Measurements from ENCODE around the gene GLT8D1.

Gene GLT8D1

DNA sequence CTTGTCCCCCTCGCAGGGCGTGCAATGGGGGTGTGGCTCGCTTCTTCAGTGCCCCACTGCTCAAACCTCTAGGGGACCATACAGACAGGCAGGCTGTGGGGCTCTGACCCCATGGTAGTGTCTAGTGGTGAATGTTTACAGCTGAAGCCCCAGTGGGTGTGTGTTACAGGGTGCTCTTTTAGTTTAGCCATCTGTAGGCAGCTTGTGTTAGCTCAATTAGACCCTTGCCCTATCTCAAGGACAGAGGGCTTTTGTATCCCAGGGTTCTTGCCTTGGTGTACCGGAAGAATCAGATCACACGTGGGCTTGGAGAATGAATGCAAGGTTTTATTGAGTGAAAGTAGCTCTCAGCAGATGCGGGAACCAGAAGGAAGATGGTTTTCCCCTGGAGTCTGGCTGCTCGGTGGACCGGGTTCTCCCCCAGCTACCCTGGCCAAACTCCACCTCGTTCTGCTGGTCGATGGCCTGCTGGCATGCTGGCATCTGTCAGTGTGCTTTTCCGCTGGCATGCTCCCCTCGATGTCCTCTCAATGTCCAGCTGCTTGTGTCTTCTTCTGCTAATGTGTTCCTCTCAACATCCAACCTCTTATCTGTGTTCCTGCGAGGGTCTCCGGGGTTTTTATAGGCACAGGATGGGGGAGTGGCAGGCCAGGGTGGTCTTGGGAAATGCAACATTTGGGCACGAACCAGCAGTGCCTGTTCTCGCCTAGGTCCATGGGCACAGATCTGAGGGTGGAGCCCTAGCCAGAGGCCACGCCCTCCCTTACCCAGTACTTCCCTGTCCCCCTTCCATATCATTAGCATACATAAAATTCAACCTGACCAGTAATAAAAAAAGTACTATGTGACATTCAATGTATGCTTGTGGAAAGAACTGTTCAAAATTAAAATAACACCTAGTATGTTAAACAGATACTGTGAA, 7.0 kb upstream of the GLT8D1 start:
- Histone ChIP-seq H3K4me1 (ENCODE audit: control insufficient read depth in 2 of 2, insufficient read depth in 1 of 2, low read depth in 1 of 2, low read length in 2 of 2) (peaks cover 0 to 8% of the 10 kb centered on the region in 2 donors), H2BK12ac (ENCODE audit: low read length) (no peak overlapping the region), H4K91ac (ENCODE audit: low read depth, low read length, poor library complexity) (no peak overlapping the region), H3K18ac (ENCODE audit: low read length) (no peak overlapping the region), H3K23ac (ENCODE audit: low read depth, low read length, poor library complexity) (no peak overlapping the region), H3K9me3 (replicated peaks in 1 of 2; ENCODE audit: control insufficient read depth in 2 of 2, insufficient read depth in 1 of 2, low read depth in 1 of 2, low read length in 2 of 2) (peaks cover 0 to 7% of the 10 kb centered on the region in 2 donors), H2BK15ac (ENCODE audit: low read length) (no peak overlapping the region), H3K79me1 (ENCODE audit: low read depth, low read length) (no peaks in the 10 kb centered on the region), H3K27ac (replicated peaks; ENCODE audit: low read length) (no peak overlapping the region), H2AK5ac (ENCODE audit: low read depth, low read length) (no peak overlapping the region), H3K36me3 (replicated peaks in 1 of 2; ENCODE audit: control insufficient read depth in 2 of 2, insufficient read depth in 2 of 2, low read length in 2 of 2) (peaks cover 11 to 73% of the 10 kb centered on the region in 2 donors), H3K4me3 (ENCODE audit: low read length in 2 of 2) (no peak overlapping the region), H2AFZ (ENCODE audit: low read length) (no peak overlapping the region), H3K4me2 (ENCODE audit: insufficient read depth, low read length, poor library complexity, severe bottlenecking) (no peak overlapping the region), H2BK5ac (ENCODE audit: low read length) (no peak overlapping the region), H3K27me3 (ENCODE audit: control insufficient read depth in 3 of 3, insufficient read depth in 3 of 3, low read depth in 1 of 3, low read length in 3 of 3) (no peaks in the 10 kb centered on the region), H3K4ac (ENCODE audit: low read length) (no peak overlapping the region), H2BK120ac (ENCODE audit: low read depth, low read length) (no peak overlapping the region), H3K14ac (ENCODE audit: low read length) (no peak overlapping the region), H3K9ac (ENCODE audit: low read depth, low read length, poor library complexity) (no peak overlapping the region), H4K8ac (ENCODE audit: low read depth, low read length) (no peak overlapping the region)
- no peak for DNase-seq (ENCODE audit: low spot score)
- WGBS, 2 donors (ENCODE audit: extremely low coverage in 2 of 2, insufficient read length in 2 of 2, insufficient replicate concordance in 1 of 2) = no CpG with 5 or more reads among the region's 17 CpGs

DNA sequence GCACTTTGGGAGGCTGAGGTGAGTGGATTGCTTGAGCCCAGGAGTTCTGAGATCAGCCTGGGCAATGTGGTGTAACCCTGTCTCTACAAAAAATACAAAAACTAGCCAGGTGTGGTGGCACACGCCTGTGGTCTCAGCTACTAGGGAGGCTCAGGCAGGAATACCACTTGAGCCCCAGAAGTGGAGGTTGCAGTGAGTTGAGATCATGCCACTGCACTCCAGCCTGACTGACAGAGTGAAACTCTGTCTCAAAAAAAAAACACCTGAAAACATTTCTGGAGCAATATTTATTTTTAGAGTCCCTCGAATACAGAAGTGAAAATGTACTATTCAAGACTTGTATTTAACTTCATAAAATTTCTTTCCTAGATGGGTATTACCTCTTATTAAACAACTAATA, 4.9 kb upstream of the GLT8D1 start:
- Histone ChIP-seq H3K4me1 (ENCODE audit: control insufficient read depth in 2 of 2, insufficient read depth in 1 of 2, low read depth in 1 of 2, low read length in 2 of 2) (peaks cover 0 to 11% of the 10 kb centered on the region in 2 donors), H3K14ac (ENCODE audit: low read length) (no peak overlapping the region), H3K4ac (ENCODE audit: low read length) (no peak overlapping the region), H3K18ac (ENCODE audit: low read length) (no peak overlapping the region), H3K9me3 (replicated peaks in 1 of 2; ENCODE audit: control insufficient read depth in 2 of 2, insufficient read depth in 1 of 2, low read depth in 1 of 2, low read length in 2 of 2) (peaks cover 1 to 7% of the 10 kb centered on the region in 2 donors), H2BK5ac (ENCODE audit: low read length) (no peak overlapping the region), H2BK120ac (ENCODE audit: low read depth, low read length) (no peak overlapping the region), H2AFZ (ENCODE audit: low read length) (no peak overlapping the region), H3K27ac (replicated peaks; ENCODE audit: low read length) (no peak overlapping the region), H3K79me1 (ENCODE audit: low read depth, low read length) (peaks cover 7% of the 10 kb centered on the region), H2AK5ac (ENCODE audit: low read depth, low read length) (no peak overlapping the region), H3K4me2 (ENCODE audit: insufficient read depth, low read length, poor library complexity, severe bottlenecking) (no peak overlapping the region), H3K36me3 (replicated peaks in 1 of 2; ENCODE audit: control insufficient read depth in 2 of 2, insufficient read depth in 2 of 2, low read length in 2 of 2) (peaks cover 11 to 63% of the 10 kb centered on the region in 2 donors), H3K9ac (ENCODE audit: low read depth, low read length, poor library complexity) (no peak overlapping the region), H4K91ac (ENCODE audit: low read depth, low read length, poor library complexity) (no peak overlapping the region), H3K27me3 (ENCODE audit: control insufficient read depth in 3 of 3, insufficient read depth in 3 of 3, low read depth in 1 of 3, low read length in 3 of 3) (no peaks in the 10 kb centered on the region), H3K4me3 (ENCODE audit: low read length in 2 of 2) (no peak overlapping the region), H2BK15ac (ENCODE audit: low read length) (no peak overlapping the region), H2BK12ac (ENCODE audit: low read length) (no peak overlapping the region), H4K8ac (ENCODE audit: low read depth, low read length) (no peak overlapping the region), H3K23ac (ENCODE audit: low read depth, low read length, poor library complexity) (no peak overlapping the region)
- no peak for DNase-seq (ENCODE audit: low spot score)
- WGBS, 2 donors (ENCODE audit: extremely low coverage in 2 of 2, insufficient read length in 2 of 2, insufficient replicate concordance in 1 of 2) = no CpG with 5 or more reads among the region's 2 CpGs

DNA sequence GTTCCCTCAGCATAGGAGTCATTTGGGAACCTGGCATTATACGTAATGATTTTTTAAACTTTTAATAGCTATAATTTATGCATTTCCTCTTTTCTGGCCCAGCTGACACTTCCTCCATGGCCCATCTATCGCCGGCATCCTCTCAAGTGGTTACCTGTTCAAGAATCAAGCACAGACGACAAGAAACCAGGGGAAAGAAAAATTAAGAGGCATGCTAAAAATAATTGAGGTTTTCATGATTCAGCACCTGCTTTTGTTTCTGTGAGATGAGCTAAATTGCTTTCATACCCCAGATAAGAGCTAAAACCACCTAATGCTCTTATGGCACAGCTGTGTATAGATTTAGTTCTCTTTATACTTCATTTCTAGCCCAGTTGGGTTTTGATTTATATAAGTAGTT, 2.0 kb upstream of the GLT8D1 start:
- H3K23ac ChIP-seq (ENCODE audit: low read depth, low read length, poor library complexity) = no peak overlapping the region
- H3K36me3 ChIP-seq (replicated peaks in 1 of 2; ENCODE audit: control insufficient read depth in 2 of 2, insufficient read depth in 2 of 2, low read length in 2 of 2) = peaks cover 8 to 53% of the 10 kb centered on the region in 2 donors
- DNase-seq (ENCODE audit: low spot score) = no peak
- H3K14ac ChIP-seq (ENCODE audit: low read length) = no peak overlapping the region
- H2BK5ac ChIP-seq (ENCODE audit: low read length) = no peak overlapping the region
- H2BK12ac ChIP-seq (ENCODE audit: low read length) = no peak overlapping the region
- peaks cover 14% of the 10 kb centered on the region for H3K79me1 ChIP-seq (ENCODE audit: low read depth, low read length)
- H3K9ac ChIP-seq (ENCODE audit: low read depth, low read length, poor library complexity) = no peak overlapping the region
- no peak overlapping the region for H2AFZ ChIP-seq (ENCODE audit: low read length)
- no peak overlapping the region for H2BK15ac ChIP-seq (ENCODE audit: low read length)
- peaks cover 1 to 7% of the 10 kb centered on the region in 2 donors for H3K9me3 ChIP-seq (replicated peaks in 1 of 2; ENCODE audit: control insufficient read depth in 2 of 2, insufficient read depth in 1 of 2, low read depth in 1 of 2, low read length in 2 of 2)
- no peak overlapping the region for H3K4me2 ChIP-seq (ENCODE audit: insufficient read depth, low read length, poor library complexity, severe bottlenecking)
- no peak overlapping the region for H3K18ac ChIP-seq (ENCODE audit: low read length)
- H3K4me1 ChIP-seq (ENCODE audit: control insufficient read depth in 2 of 2, insufficient read depth in 1 of 2, low read depth in 1 of 2, low read length in 2 of 2) = peaks cover 5 to 8% of the 10 kb centered on the region in 2 donors
- H4K8ac ChIP-seq (ENCODE audit: low read depth, low read length) = no peak overlapping the region
- no peak overlapping the region for H3K27ac ChIP-seq (replicated peaks; ENCODE audit: low read length)
- H2AK5ac ChIP-seq (ENCODE audit: low read depth, low read length) = no peak overlapping the region
- no peaks in the 10 kb centered on the region for H3K27me3 ChIP-seq (ENCODE audit: control insufficient read depth in 3 of 3, insufficient read depth in 3 of 3, low read depth in 1 of 3, low read length in 3 of 3)
- peak overlapping the region in 1 of 2 donors; percentile 95 for H3K4me3 ChIP-seq (ENCODE audit: low read length in 2 of 2)
- H4K91ac ChIP-seq (ENCODE audit: low read depth, low read length, poor library complexity) = no peak overlapping the region
- no CpG with 5 or more reads among the region's 4 CpGs for WGBS, 2 donors (ENCODE audit: extremely low coverage in 2 of 2, insufficient read length in 2 of 2, insufficient replicate concordance in 1 of 2)
- H2BK120ac ChIP-seq (ENCODE audit: low read depth, low read length) = no peak overlapping the region
- H3K4ac ChIP-seq (ENCODE audit: low read length) = no peak overlapping the region

DNA sequence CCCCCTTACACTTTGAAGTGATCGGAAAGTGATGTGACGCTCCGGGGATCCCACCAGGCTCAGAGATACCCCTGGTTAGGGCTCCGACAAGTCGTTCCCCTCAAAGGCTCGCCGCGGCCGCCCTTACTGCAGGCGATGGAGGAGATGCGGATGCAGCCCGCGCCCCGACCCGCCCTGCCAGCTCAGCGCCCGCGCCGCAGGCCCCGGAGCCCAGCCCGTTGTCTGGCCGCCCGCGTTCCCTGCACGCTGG, 228 bp downstream of the GLT8D1 start:
- no peak overlapping the region for H4K91ac ChIP-seq (ENCODE audit: low read depth, low read length, poor library complexity)
- peak overlapping the region; percentile 84 for H3K27ac ChIP-seq (replicated peaks; ENCODE audit: low read length)
- peaks cover 0 to 1% of the 10 kb centered on the region in 2 donors for H3K9me3 ChIP-seq (replicated peaks in 1 of 2; ENCODE audit: control insufficient read depth in 2 of 2, insufficient read depth in 1 of 2, low read depth in 1 of 2, low read length in 2 of 2)
- no peak for DNase-seq (ENCODE audit: low spot score)
- H3K79me1 ChIP-seq (ENCODE audit: low read depth, low read length) = peaks cover 14% of the 10 kb centered on the region
- H3K36me3 ChIP-seq (replicated peaks in 1 of 2; ENCODE audit: control insufficient read depth in 2 of 2, insufficient read depth in 2 of 2, low read length in 2 of 2) = peaks cover 4 to 31% of the 10 kb centered on the region in 2 donors
- H2BK12ac ChIP-seq (ENCODE audit: low read length) = no peak overlapping the region
- peaks cover 5 to 8% of the 10 kb centered on the region in 2 donors for H3K4me1 ChIP-seq (ENCODE audit: control insufficient read depth in 2 of 2, insufficient read depth in 1 of 2, low read depth in 1 of 2, low read length in 2 of 2)
- peak overlapping the region; percentile 99 for H2AFZ ChIP-seq (ENCODE audit: low read length)
- H3K23ac ChIP-seq (ENCODE audit: low read depth, low read length, poor library complexity) = peak overlapping the region; percentile 96
- no peaks in the 10 kb centered on the region for H3K27me3 ChIP-seq (ENCODE audit: control insufficient read depth in 3 of 3, insufficient read depth in 3 of 3, low read depth in 1 of 3, low read length in 3 of 3)
- WGBS, 2 donors (ENCODE audit: extremely low coverage in 2 of 2, insufficient read length in 2 of 2, insufficient replicate concordance in 1 of 2) = no CpG with 5 or more reads among the region's 25 CpGs
- H3K4me3 ChIP-seq (ENCODE audit: low read length in 2 of 2) = peak overlapping the region; percentile 95 to 99
- peak overlapping the region; percentile 100 for H3K18ac ChIP-seq (ENCODE audit: low read length)
- no peak overlapping the region for H3K4ac ChIP-seq (ENCODE audit: low read length)
- H2AK5ac ChIP-seq (ENCODE audit: low read depth, low read length) = no peak overlapping the region
- H3K4me2 ChIP-seq (ENCODE audit: insufficient read depth, low read length, poor library complexity, severe bottlenecking) = peak overlapping the region; percentile 69
- peak overlapping the region; percentile 76 for H3K14ac ChIP-seq (ENCODE audit: low read length)
- no peak overlapping the region for H4K8ac ChIP-seq (ENCODE audit: low read depth, low read length)
- no peak overlapping the region for H2BK120ac ChIP-seq (ENCODE audit: low read depth, low read length)
- peak overlapping the region; percentile 100 for H3K9ac ChIP-seq (ENCODE audit: low read depth, low read length, poor library complexity)
- H2BK5ac ChIP-seq (ENCODE audit: low read length) = peak overlapping the region; percentile 98
- peak overlapping the region; percentile 39 for H2BK15ac ChIP-seq (ENCODE audit: low read length)

All from neuronal stem cell (in vitro differentiated cells).